NCI-H82 (cell line): ENCODE measurements around the gene POLR2L.

Source experiments
- DNase-seq: peaks from one replicate; lab custom pipeline; 2025; lab: John Stamatoyannopoulos, UW

The POLR2L gene

DNA sequence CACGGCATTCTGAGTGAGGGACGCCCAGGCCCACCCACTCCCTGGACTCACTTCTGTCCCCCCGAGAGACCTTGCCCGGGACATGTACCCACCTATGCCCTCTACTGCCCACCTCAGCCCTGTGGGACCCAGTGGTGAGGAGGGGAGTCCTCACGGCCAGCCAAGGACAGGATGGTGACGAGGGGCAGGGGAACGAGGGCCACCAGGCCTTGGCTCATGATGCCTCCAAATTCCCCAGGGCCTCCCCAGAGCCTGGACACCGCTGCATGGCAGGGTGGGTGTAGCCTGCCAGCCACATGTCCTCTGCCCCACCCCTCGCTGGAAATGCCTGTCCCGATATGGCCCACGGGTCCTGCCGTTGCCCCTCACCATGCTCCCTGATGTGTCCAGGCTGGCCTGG is 26.5 kb upstream of the POLR2L start:
- no peak for DNase-seq

- DNase-seq, result no peak
Measured at GRCh38 chr11:868394-868793, 26.1 kb upstream of the POLR2L start.

DNA sequence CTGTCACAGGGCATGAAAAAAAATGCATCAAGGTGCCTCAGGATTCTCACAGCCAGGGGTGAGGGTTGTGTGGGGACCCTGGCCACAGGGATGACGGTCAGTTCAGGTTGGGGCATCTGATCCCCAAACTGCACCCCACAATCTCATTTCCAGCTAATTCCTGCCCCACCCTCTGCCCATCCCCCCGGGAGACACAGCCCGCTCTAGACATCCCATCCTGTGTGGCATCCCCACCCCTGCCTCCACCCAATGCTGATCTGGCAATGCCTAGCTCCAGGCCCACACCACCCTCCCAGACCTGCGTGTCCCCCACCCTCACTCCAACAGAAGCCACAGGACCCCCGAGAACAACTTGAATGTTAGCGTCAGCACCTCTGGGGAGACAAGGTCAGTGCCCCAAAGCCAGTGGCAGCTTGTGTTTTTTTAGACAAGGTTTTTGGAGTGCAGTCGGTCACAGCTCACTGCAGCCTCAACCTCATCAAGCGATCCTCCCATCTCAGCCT is 25.6 kb upstream of the POLR2L start:
- no peak for DNase-seq

DNA sequence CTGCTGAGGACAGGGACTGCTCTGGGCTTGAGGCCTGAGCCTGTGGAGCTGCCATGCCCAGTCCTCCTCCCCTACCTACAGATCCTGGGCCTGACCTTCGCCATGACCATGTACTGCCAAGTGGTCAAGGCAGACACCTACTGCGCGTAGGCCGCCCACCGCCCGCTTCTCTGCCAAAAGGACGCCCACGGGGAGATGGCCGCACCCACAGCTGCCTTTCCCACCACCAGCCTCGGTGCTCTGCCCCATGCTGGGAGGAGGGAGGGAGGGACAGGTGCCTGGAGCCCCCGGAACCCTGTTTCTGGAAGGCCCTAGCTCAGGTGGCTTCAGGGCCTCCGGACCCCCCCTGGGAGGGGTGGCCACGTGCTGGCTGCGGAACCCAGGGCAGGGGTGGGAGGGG is 24.2 kb upstream of the POLR2L start:
- DNase-seq, result no peak

DNA sequence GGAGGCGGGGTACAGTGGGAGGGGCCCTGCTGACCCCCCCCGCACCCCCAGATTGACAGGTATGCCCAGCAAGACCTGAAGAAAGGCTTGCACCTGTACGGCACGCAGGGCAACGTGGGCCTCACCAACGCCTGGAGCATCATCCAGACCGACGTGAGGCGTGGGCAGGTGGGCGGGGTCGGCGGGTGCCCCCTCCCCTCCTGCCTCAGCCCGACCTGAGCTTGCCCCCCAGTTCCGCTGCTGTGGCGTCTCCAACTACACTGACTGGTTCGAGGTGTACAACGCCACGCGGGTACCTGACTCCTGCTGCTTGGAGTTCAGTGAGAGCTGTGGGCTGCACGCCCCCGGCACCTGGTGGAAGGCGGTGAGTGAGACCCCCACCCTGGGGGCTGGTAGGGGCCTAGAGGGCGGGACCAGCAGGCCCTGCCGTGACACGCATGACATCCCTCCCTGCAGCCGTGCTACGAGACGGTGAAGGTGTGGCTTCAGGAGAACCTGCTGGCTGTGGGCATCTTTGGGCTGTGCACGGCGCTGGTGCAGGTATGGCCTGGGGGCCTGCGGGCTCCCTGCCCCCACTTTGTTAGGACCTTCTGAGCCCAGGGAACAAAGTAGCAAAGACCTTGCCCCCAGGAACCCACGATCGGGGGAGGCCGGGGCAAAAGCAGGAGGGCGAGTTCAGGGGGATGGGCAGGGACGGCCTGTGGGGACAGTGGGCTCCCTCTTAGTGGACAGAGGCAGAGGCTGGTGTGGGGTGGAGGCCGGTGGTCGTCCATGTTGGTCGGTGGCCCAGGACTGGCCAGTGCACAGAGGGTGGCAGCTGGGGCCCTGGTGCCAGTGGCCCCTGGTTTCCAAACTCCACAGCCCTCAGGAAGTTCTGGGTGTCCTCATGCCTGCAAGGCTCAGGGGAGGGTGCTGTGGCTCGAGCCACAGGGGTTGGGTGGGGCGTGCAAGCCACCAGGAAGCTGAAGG is 23.4 kb upstream of the POLR2L start:
- no peak for DNase-seq

DNA sequence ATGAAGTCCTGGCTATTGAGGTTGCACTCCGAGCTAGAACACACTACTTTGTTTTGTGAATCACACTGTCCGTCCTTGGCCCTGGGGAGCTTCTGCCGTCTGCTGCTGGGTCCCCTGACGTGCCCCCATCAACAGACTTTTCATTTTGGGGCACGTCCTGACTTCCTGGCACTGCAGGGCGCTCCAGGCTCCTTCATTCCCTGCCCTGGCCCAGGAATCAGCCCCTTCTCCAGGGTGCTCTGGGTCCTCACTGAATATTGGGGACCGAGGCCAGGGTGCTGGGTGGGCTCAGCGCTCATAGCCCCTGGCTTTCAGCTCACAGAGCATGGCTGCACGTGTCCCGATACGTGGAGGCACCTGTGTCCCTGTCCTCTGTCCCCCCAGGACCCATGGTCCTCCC is 22.6 kb upstream of the POLR2L start:
- DNase-seq, result no peak

- DNase-seq, result no peak
Measured at GRCh38 chr11:863910-864827, 21.8 kb upstream of the POLR2L start.

GRCh38 chr11:863023-863909 is 20.9 kb upstream of the POLR2L start:
- peak; percentile 64 for DNase-seq

- no peak for DNase-seq
Measured at GRCh38 chr11:862696-863022, 20.3 kb upstream of the POLR2L start.

DNA sequence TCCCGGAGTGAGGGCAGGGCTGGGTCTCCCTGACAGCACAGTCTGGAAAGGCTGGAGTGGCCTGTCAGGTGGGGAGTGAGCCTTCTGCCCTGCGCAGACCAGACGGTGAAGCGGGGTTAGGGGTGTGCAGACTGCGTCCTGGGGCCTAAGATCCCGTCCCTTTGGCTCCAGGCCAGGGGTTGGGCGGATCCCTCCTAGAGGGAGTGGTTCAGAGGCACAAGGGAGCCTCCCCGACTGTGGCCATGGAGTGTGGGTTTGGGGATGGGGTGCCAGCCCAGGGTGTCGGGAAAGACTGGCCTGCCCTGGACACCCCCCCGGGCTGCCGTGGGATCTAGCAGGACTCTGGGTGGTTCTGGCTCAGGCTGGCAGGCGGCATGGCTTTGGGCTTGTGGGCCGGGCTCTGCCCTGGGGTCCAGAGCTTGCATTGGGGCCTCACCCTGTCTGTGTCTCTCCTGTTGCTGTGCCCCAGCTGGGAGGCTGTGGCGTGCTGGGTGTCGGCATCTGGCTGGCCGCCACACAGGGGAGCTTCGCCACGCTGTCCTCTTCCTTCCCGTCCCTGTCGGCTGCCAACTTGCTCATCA is 19.8 kb upstream of the POLR2L start:
- peak; percentile 86 for DNase-seq

GRCh38 chr11:861105-861479 is 18.8 kb upstream of the POLR2L start:
- no peak for DNase-seq

DNA sequence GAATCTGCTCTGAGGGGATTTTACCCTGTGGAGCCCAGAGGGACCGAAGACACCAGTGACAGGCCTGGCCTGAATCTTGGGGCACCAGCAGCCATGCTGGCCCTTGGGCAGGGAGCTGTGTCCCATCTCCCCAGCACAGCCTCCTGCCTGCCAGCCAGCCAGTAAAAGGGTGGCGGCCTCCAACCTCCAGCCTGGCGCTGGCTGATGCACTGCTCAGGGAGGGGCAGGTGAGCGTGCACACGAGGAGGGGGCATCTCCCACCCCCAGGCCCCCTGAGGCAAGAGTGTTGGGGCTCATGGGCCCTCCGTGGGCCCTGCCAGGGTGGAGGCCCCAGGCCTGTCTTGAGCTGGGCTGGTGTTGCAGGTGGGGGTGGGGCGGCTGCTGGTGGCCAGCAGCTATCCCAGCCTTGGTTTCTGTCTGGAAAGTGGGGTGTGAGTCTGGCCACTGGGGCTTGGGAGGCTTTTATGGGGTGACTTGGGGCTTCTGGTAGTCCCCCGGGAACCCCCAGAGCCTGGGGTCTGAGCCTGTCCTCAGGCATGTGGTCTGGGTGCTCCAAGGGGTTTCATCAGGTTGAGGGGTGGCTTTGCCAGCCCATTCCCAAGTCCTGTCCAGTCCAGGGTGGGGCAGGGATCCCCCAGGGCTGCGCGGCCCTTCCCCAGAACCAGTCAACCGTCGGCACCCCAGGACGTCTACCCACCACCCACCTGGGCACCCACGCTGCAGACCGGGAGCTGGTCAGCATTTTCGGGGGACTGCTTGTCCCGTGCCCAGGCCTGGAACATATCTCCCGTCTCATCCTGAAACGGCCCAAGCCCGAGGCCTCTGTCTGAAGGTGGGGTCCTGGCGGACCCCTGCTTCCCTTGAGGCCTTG is 18.1 kb upstream of the POLR2L start:
- DNase-seq, result no peak

DNA sequence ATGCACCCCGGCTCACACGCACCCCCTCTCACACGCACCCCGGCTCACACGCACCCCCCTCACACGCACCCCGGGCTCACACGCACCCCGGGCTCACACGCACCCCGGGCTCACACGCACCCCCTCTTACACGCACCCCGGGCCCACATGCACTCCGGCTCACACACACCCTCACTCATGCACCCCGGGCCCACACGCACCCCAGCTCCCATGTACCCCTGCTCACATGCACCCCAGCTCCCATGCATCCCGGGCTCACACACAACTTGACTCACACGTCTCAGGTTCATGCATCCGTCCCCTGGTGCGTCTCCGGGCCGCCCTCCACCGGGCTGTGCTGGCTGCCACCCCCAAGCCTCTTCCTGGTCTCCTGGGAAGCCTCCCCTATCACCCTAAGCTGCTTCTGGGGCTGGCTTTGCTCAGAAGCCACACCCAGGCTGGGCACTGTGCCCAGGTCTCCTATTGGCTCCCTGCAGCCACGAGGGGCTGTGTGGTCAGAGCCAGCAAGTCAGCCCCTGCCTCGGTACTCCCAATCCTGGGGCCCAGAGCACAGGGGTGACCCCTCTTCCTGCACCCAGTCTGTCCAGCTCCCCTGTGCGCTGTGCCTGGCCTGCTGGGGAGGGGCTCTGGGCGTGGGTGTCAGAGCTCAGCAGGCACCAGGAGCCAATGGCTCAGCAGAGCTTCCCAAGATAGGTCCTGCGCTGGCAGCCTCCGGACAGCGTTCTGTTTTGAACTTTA is 17.2 kb upstream of the POLR2L start:
- peak; percentile 92 for DNase-seq

DNA sequence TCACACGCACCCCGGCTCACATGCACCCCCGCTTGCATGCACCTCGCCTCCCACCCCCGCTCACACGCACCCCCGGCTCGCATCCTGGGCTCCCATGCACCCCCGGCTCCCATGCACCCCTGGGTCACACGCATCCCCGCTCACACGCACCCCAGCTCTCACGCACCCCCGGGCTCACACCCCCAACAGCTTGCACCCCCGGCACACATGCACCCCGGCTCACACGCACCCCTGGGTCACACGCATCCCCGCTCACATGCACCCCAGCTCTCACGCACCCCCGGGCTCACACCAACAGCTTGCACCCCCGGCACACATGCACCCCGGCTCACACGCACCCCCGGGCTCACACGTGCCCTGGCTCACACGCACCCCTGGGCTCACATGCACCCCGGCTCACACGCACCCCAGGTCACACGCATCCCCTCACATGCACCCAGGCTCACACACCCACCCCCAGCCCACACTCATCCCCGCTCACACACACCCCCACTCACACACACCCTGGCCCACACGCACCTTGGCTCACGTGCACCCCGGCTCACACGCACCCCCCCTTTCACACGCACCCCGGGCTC is 16.5 kb upstream of the POLR2L start:
- no peak for DNase-seq

DNA sequence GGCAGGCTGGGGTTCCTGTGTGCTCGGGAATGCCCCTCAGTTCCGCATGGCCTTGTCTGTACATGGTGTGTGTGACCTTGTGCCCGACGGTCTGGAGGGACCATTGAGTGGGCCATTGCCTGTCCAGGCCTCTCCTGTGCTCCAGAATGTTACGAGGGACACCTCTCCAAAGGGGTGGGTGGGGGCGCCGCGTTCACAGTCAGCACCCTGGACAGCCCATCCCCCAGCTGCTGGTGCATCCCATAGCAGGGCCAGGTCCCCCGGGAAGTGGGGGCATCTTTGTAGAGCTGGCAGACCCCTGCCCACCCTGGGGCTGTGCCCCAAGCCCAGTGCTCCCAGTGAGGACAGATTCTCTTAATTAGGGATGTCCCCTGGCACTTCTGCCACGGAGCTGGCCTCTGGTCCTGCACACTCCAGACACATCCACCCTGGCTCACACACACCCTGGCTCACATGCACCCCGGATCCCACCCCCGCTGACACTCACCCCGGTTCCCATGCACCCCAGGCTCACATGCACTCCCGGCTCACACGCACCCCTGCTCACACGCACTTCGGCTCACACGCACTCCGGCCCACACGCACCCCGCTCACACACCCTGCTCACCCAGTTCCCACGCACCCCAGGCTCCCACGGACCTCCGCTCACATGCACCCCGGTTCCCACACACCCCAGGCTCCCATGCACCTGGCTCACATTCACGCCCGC is 15.9 kb upstream of the POLR2L start:
- no peak for DNase-seq

- no peak for DNase-seq
Measured at GRCh38 chr11:856397-856796, 14.1 kb upstream of the POLR2L start.

GRCh38 chr11:855796-856195 is 13.5 kb upstream of the POLR2L start:
- no peak for DNase-seq

DNA sequence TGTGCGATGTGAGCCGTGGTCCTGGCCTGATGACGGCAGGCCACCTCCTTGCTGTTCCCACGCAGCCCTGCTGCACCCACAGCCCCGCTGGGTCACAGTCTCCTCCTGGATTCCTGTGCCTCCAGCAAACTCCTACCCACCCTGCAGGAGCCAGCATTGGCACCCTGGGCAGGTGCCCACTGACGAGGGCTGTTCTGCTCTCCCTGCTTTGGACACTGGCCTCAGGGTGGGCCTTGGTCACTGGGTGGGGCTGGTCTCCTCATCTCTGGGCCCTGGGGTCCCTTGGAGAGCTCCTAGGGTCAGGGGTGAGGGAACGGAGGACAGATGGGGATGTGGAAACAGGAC is 13.0 kb upstream of the POLR2L start:
- no peak for DNase-seq
